Measurements from ENCODE around the gene PDSS2. TPM values are rescaled to one million over a fixed set of nuclear protein-coding genes. Genes with fewer than 3 reads are reported as not detected.

The PDSS2 gene
- polyA plus RNA-seq, 1 donor from 2014 or later, result 4.6 TPM

GRCh38 chr6:107152638-107153430 is 306.5 kb downstream of the PDSS2 start (continued):
- TF ChIP-seq, protein P1, sequence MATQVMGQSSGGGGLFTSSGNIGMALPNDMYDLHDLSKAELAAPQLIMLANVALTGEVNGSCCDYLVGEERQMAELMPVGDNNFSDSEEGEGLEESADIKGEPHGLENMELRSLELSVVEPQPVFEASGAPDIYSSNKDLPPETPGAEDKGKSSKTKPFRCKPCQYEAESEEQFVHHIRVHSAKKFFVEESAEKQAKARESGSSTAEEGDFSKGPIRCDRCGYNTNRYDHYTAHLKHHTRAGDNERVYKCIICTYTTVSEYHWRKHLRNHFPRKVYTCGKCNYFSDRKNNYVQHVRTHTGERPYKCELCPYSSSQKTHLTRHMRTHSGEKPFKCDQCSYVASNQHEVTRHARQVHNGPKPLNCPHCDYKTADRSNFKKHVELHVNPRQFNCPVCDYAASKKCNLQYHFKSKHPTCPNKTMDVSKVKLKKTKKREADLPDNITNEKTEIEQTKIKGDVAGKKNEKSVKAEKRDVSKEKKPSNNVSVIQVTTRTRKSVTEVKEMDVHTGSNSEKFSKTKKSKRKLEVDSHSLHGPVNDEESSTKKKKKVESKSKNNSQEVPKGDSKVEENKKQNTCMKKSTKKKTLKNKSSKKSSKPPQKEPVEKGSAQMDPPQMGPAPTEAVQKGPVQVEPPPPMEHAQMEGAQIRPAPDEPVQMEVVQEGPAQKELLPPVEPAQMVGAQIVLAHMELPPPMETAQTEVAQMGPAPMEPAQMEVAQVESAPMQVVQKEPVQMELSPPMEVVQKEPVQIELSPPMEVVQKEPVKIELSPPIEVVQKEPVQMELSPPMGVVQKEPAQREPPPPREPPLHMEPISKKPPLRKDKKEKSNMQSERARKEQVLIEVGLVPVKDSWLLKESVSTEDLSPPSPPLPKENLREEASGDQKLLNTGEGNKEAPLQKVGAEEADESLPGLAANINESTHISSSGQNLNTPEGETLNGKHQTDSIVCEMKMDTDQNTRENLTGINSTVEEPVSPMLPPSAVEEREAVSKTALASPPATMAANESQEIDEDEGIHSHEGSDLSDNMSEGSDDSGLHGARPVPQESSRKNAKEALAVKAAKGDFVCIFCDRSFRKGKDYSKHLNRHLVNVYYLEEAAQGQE (IDR thresholded peaks at IDR 0.05; ENCODE audit: borderline replicate concordance), result no peak
- TF ChIP-seq SMC3 (conservative IDR thresholded peaks at IDR 0.05; ENCODE audit: poor library complexity), result no peak
- no peak for TF ChIP-seq RAD21 (conservative IDR thresholded peaks at IDR 0.05)

DNA sequence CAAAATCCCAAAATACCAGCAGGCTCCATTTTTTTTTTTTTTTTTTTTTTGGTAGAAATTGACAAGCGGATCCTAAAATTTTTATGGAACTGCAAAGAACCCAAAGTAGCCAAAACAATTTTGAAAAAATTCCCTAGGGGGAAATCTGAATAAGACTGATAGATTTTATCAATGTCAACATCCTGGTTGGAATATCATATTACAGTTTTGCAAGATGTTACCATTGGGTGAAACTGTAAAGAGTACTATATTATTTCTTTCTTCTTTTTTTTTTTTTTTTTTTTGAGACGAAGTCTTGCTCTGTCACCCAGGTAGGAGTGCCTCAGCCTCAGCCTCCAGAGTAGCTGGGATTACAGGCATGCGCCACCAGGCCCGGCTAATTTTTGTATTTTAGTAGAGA is 314.7 kb downstream of the PDSS2 start:
- Histone ChIP-seq H3K4me2 (ENCODE audit: low read length) (no peak overlapping the region), H3K27me3 (ENCODE audit: insufficient read depth, low read depth, low read length) (no peaks in the 10 kb centered on the region), H3K9me3 (ENCODE audit: low read length) (no peaks in the 10 kb centered on the region), H3K9me2 (ENCODE audit: insufficient read depth, low read length) (no peaks in the 10 kb centered on the region), H4K20me1 (ENCODE audit: insufficient read depth) (no peaks in the 10 kb centered on the region), H2AFZ (ENCODE audit: low read depth, low read length) (no peak overlapping the region), H3K4me3 (ENCODE audit: low read length) (no peak overlapping the region), H3K9ac (ENCODE audit: low read length) (no peak overlapping the region), H3K27ac (ENCODE audit: low read length) (no peak overlapping the region), H3F3A (ENCODE audit: insufficient read depth, low read length, poor library complexity, severe bottlenecking) (no peaks in the 10 kb centered on the region), H3K36me3 (ENCODE audit: insufficient read depth, low read length) (no peaks in the 10 kb centered on the region), H3K79me2 (replicated peaks; ENCODE audit: insufficient read depth, low read length) (no peaks in the 10 kb centered on the region)
- TF ChIP-seq, protein P1 (IDR thresholded peaks at IDR 0.05; ENCODE audit: borderline replicate concordance), result no peak
- TF ChIP-seq POLR2AphosphoS5 (IDR thresholded peaks at IDR 0.05) (no peak), TAF1 (IDR thresholded peaks at IDR 0.05; ENCODE audit: low read depth) (no peak), RAD21 (conservative IDR thresholded peaks at IDR 0.05) (no peak), EZH2 (IDR thresholded peaks at IDR 0.05; ENCODE audit: borderline replicate concordance, insufficient read depth, low read length, poor library complexity, severe bottlenecking) (no peak), MXI1 (conservative IDR thresholded peaks at IDR 0.05; ENCODE audit: poor library complexity, severe bottlenecking) (no peak)
- TF ChIP-seq, protein P2, sequence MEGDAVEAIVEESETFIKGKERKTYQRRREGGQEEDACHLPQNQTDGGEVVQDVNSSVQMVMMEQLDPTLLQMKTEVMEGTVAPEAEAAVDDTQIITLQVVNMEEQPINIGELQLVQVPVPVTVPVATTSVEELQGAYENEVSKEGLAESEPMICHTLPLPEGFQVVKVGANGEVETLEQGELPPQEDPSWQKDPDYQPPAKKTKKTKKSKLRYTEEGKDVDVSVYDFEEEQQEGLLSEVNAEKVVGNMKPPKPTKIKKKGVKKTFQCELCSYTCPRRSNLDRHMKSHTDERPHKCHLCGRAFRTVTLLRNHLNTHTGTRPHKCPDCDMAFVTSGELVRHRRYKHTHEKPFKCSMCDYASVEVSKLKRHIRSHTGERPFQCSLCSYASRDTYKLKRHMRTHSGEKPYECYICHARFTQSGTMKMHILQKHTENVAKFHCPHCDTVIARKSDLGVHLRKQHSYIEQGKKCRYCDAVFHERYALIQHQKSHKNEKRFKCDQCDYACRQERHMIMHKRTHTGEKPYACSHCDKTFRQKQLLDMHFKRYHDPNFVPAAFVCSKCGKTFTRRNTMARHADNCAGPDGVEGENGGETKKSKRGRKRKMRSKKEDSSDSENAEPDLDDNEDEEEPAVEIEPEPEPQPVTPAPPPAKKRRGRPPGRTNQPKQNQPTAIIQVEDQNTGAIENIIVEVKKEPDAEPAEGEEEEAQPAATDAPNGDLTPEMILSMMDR (IDR thresholded peaks at IDR 0.05; ENCODE audit: poor library complexity, severe bottlenecking), result no peak
